ENCODE data around the gene TXNDC15.
A peak's percentile ranks its signal among the peaks of the same experiment; 100 is the strongest.

The TXNDC15 gene

DNA sequence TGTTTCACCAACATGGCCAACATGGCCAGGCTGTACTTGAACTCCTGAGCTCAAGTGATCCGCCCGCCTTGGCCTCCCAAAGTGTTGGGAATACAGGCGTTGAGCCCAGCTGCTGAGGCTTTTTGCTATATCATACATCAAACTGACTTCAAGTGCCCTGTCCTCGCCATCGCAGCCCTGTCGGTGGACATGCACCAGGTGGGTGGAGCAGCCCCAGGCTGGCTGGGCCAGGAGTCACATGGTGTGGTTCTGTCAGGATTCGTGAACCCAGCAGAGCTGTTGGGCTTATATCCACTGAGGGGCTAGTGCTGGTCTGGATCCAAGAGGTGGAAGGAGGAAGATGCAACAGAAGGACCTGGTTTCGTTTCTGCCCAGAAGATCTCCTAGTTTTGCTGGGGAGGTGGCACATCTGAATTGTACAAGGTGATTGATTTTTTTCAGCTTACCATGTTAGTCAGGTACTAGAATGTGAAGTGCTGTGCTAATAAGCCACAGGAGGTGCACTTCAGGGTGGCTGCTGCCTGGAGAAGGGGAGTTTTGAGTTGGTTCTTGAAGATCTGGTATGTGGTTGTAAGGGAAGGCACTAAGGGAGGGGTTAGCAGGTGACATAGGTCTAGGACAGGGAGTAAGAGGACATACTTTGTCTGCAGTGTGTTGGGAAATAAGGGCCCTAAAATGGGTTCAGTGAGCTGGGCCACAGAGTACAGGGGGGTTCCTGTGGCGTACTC, 46.8 kb downstream of the TXNDC15 start:
- no peak for DNase-seq

GRCh38 chr5:134932508-134932907, 58.3 kb downstream of the TXNDC15 start:
- no peak for DNase-seq

DNA sequence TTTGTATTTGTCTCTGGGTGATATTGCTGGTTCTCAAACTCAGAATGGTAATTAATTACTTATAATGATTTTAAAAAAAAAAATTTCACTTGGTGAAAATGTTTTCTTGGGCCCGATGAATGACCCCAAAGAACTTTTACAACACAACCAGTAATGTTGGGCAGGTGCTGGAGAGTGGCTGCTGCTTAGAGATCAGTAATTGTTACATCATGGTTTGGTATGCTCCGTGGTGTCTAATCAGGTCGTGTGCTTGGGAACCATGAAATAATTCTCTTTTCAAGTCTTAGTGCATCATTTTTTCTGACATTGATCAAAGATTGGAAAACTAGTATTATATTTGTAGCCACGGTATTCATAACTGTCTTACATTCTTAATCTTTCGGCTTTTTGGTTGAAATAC, 60.0 kb downstream of the TXNDC15 start:
- DNase-seq = no peak

DNA sequence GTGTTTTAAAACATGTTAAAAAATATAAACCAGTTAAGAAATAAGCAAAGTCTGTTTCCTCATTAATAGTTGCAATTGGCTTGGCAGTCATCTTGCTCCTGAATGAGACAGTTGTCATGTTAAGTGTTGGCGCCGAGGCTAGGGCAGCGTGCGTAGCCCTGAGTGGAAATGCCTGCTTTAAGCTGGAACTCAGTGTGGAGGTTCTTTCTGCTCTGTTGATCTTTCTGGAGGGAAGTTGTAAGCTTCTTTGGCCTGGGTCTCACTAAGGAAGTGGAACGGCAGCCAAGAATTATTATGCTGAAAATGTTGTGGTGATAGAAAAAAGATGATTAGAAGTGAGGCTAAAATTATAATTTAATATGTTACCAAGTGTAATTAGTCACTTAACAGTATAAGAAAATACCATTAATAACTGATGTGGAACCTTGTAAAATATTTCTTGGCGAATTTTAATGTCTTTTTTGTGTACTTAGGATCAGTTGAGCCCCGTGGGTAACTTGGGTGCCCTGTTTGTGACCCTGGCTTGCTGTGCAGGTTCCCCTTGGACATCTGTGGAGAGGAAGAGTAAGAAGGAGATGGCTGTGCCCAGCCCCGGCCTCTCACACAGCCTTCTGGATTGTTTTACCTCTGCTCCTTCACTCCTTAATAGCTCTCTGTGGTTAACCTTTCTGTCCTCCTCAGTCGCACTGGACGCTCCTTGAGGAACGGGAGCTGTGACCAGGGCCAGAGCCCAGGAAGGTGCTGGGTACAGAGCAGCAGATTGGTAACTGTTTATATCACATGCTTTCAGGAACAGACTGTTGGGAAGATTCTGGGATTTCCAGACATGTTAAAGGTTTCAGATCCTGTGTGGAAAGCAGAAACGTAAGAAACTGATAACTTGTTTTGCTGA, 61.8 kb downstream of the TXNDC15 start:
- no peak for DNase-seq

DNA sequence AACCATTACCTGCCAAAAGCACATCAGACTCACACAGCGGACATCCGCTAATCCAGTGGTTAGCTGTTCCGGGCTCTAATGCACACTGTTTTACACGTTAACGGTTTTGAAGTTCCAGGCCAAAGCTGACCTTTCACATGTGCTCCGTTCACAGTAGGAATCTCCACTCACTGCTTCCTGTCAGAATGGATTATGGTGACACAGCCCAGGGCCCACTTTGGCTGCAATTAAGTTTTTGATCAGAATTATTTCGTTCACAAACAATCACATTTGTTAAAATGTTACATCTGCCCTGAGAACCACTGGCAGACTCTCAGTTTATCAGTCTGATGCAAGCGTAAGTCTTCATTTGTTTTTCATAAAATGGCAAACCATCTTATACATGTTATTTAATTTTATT, 63.4 kb downstream of the TXNDC15 start:
- no peak for DNase-seq

GRCh38 chr5:134938030-134938429, 63.9 kb downstream of the TXNDC15 start:
- DNase-seq = no peak

GRCh38 chr5:134939500-134939899, 65.3 kb downstream of the TXNDC15 start:
- DNase-seq = no peak

DNA sequence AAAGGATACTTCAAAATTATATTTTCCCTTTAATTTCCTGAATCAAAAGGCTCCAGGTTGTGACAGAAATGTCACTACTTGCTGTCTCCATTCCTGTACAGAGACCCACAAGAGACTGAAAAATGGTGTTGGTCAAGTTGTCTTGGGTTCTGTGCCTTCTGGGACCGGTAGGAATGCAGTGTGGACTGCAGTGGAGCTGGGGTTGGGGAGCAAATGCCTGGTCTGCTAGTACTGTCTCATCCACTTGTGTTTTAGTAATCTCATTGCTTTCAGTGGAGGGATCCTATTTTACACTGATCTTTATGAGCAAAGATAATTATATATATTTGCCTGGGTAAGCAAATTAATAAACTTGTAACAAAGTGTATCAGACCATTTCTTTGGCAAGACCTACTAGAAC, 69.4 kb downstream of the TXNDC15 start:
- DNase-seq = no peak

- peak in 1 of 3 donors; percentile 1 for DNase-seq
Observed at GRCh38 chr5:134944630-134945029, 70.5 kb downstream of the TXNDC15 start.

- DNase-seq = no peak
Observed at GRCh38 chr5:134945041-134945440, 70.9 kb downstream of the TXNDC15 start.

DNA sequence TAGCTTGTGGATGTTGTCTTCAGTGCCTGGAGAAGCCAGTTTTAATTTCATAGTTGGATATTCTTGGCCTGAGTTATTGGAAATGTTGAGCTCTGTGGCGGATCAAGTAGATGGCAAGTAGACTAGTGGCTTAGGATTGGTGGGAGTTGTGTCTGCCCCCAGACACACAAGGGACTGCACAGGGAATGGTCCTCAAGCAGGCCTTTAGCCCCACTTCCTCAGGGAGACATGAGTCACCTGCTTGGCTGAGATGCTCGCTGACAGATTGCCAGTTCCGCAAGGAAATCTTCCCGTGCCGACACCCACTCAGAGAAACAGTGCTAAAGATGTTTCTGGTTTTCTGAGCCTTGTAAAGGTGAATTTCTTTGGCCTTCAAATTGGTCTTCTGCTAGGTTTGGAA, 74.7 kb downstream of the TXNDC15 start:
- peak in 2 of 3 donors; percentile 9 to 18 for DNase-seq

DNA sequence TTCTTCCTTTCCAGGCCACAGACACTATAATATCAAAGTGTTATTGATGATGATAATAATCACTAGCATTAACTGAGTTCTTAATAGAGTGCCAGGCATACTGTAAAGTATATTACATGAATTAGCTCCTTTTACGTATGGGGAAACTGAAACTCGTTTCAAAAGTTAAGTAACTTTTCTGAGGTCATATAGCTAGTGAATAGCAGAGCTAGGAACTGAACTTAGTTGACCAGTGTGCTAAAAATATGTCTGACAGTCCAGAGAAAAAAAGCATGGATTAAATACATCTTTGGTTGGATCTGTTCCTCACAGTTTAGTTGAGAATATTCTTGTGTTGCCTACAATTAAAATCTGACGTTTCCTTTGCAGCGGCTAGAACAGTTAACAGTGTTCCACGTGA, 75.1 kb downstream of the TXNDC15 start:
- peak in 2 of 3 donors; percentile 0 to 8 for DNase-seq

Data from suppressor macrophage treated with lipopolysaccharide for 1 hour (primary cell).